Activated CD4-positive, alpha-beta T cell treated with anti-CD3 and anti-CD28 coated beads for 1 hour (primary cell): ENCODE measurements around the gene PCSK1N.

Experiments used
- DNase-seq: peaks from one replicate; pipeline ENCODE4 v3.0.0-alpha.2; 2020

Gene PCSK1N

GRCh38 chrX:48787505-48788443 is 47.6 kb downstream of the PCSK1N start:
- no peak for DNase-seq

- DNase-seq = no peak
Observed at GRCh38 chrX:48786825-48787504, 48.4 kb downstream of the PCSK1N start.

- no peak for DNase-seq
Observed at GRCh38 chrX:48786341-48786800, 49.0 kb downstream of the PCSK1N start, which contains the start of gene GATA1. GATA1 (plus strand) TSS chrX:48786590; CDS start chrX:48791110, 4,520 bp downstream.

GRCh38 chrX:48785540-48786214 is 49.7 kb downstream of the PCSK1N start:
- no peak for DNase-seq

- DNase-seq = no peak
Observed at GRCh38 chrX:48785186-48785539, 50.2 kb downstream of the PCSK1N start.

- DNase-seq = no peak
Observed at GRCh38 chrX:48784726-48785125, 50.7 kb downstream of the PCSK1N start.

- DNase-seq = no peak
Observed at GRCh38 chrX:48782795-48783194, 52.6 kb downstream of the PCSK1N start.

- DNase-seq = no peak
Observed at GRCh38 chrX:48782216-48782615, 53.2 kb downstream of the PCSK1N start.

- DNase-seq = no peak
Observed at GRCh38 chrX:48781705-48782104, 53.7 kb downstream of the PCSK1N start.
